ENCODE data around the gene PES1. TPM values are rescaled to one million over a fixed set of nuclear protein-coding genes. Genes with fewer than 3 reads are reported as not detected.
"Not testable (repeated sequence)": the region's sequence is repeated elsewhere in the genome, so short reads cannot be mapped to it uniquely, and the experiment has no call there.

PES1 gene
- total RNA-seq, 1 experiment from 2014 or later = 165 TPM

- Histone ChIP-seq H3K36me3 (no peaks in the 10 kb centered on the region), H3K9me3 (no peaks in the 10 kb centered on the region), H3K27me3 (no peaks in the 10 kb centered on the region), H3K4me3 (no peak overlapping the region)
- no peak for DNase-seq
Observed at GRCh38 chr22:30547188-30547587, 44.5 kb downstream of the PES1 start.

GRCh38 chr22:30546616-30547015 is 45.1 kb downstream of the PES1 start, which contains the start of gene SEC14L6:
Gene SEC14L6, minus strand, starts transcription at chr22:30546741. Its CDS starts 59 bp downstream, at chr22:30546682.
- Histone ChIP-seq H3K9me3 (no peaks in the 10 kb centered on the region), H3K36me3 (no peaks in the 10 kb centered on the region), H3K27me3 (no peaks in the 10 kb centered on the region), H3K4me3 (no peak within 1 kb of the TSS)
- DNase-seq = no peak

GRCh38 chr22:30542811-30543188 is 48.9 kb downstream of the PES1 start:
- no peak overlapping the region for H3K4me3 ChIP-seq
- H3K27me3 ChIP-seq = no peaks in the 10 kb centered on the region
- DNase-seq = no peak
- H3K9me3 ChIP-seq = no peaks in the 10 kb centered on the region
- H3K36me3 ChIP-seq = no peaks in the 10 kb centered on the region

- H3K4me3 ChIP-seq = no peak overlapping the region
- H3K36me3 ChIP-seq = no peaks in the 10 kb centered on the region
- no peak for DNase-seq
Observed at GRCh38 chr22:30541961-30542810, 49.5 kb downstream of the PES1 start.

GRCh38 chr22:30541511-30541910 is 50.2 kb downstream of the PES1 start:
- H3K27me3 ChIP-seq, H3K36me3 ChIP-seq, H3K9me3 ChIP-seq, H3K4me3 ChIP-seq, DNase-seq: not testable (repeated sequence)

More at GRCh38 chr22:30541961-30542810, 49.5 kb downstream of the PES1 start:
- no peaks in the 10 kb centered on the region for H3K27me3 ChIP-seq
- H3K9me3 ChIP-seq = no peaks in the 10 kb centered on the region

- no peak overlapping the region for H3K4me3 ChIP-seq
- no peaks in the 10 kb centered on the region for H3K27me3 ChIP-seq
- H3K36me3 ChIP-seq = no peaks in the 10 kb centered on the region
- no peaks in the 10 kb centered on the region for H3K9me3 ChIP-seq
- no peak for DNase-seq
Observed at GRCh38 chr22:30539368-30539767, 52.3 kb downstream of the PES1 start.

GRCh38 chr22:30538280-30538679 is 53.4 kb downstream of the PES1 start:
- no peak overlapping the region for H3K4me3 ChIP-seq
- H3K36me3 ChIP-seq = no peaks in the 10 kb centered on the region
- H3K9me3 ChIP-seq = no peaks in the 10 kb centered on the region
- DNase-seq = peak; percentile 45
- no peaks in the 10 kb centered on the region for H3K27me3 ChIP-seq

- Histone ChIP-seq H3K4me3 (no peak overlapping the region), H3K9me3 (no peaks in the 10 kb centered on the region), H3K36me3 (no peaks in the 10 kb centered on the region), H3K27me3 (no peaks in the 10 kb centered on the region)
- no peak for DNase-seq
Observed at GRCh38 chr22:30537083-30537731, 54.5 kb downstream of the PES1 start.

GRCh38 chr22:30535182-30535581 is 56.5 kb downstream of the PES1 start:
- Histone ChIP-seq H3K27me3 (no peaks in the 10 kb centered on the region), H3K4me3 (no peak overlapping the region), H3K36me3 (no peaks in the 10 kb centered on the region), H3K9me3 (no peaks in the 10 kb centered on the region)
- DNase-seq = no peak

GRCh38 chr22:30531651-30532608 is 59.8 kb downstream of the PES1 start:
- no peaks in the 10 kb centered on the region for H3K36me3 ChIP-seq
- H3K27me3 ChIP-seq = no peaks in the 10 kb centered on the region
- no peaks in the 10 kb centered on the region for H3K9me3 ChIP-seq
- no peak for DNase-seq
- H3K4me3 ChIP-seq = no peak overlapping the region

- DNase-seq = no peak
- H3K36me3 ChIP-seq = no peaks in the 10 kb centered on the region
- no peak overlapping the region for H3K4me3 ChIP-seq
- H3K9me3 ChIP-seq = no peaks in the 10 kb centered on the region
- no peaks in the 10 kb centered on the region for H3K27me3 ChIP-seq
Observed at GRCh38 chr22:30526656-30527055, 65.1 kb downstream of the PES1 start.

Other genes with a start within 250 kb of the PES1 start
- 6.9 and 19.5 TPM in 2 replicates for gene SF3A1, start 235.0 kb downstream of the PES1 start, total RNA-seq (2014; rRNA removed; shearing (Covaris generic); ENCODE audit: low replicate concordance)
- 1.0 and 2.6 TPM in 2 replicates for gene CCDC157, start 234.9 kb downstream of the PES1 start, total RNA-seq (2014; rRNA removed; shearing (Covaris generic); ENCODE audit: low replicate concordance)
- gene RNF215, start 204.5 kb downstream of the PES1 start, total RNA-seq (2014; rRNA removed; shearing (Covaris generic); ENCODE audit: low replicate concordance) = 26.9 and 29.6 TPM in 2 replicates
- gene SEC14L2, start 194.9 kb downstream of the PES1 start, total RNA-seq (2014; rRNA removed; shearing (Covaris generic); ENCODE audit: low replicate concordance) = 16.3 and 30.2 TPM in 2 replicates
- 25.3 and 35.5 TPM in 2 replicates for gene MTFP1, start 166.1 kb downstream of the PES1 start, total RNA-seq (2014; rRNA removed; shearing (Covaris generic); ENCODE audit: low replicate concordance)
- not detected in 2 replicates for gene SEC14L3, start 119.9 kb downstream of the PES1 start, total RNA-seq (2014; rRNA removed; shearing (Covaris generic); ENCODE audit: low replicate concordance)
- 1.6 and 4.9 TPM in 2 replicates for gene SEC14L4, start 86.2 kb downstream of the PES1 start, total RNA-seq (2014; rRNA removed; shearing (Covaris generic); ENCODE audit: low replicate concordance)
- not detected in 2 replicates for gene SEC14L6, start 45.2 kb downstream of the PES1 start, total RNA-seq (2014; rRNA removed; shearing (Covaris generic); ENCODE audit: low replicate concordance)
- not detected in 2 replicates for gene GAL3ST1, start 17.2 kb downstream of the PES1 start, total RNA-seq (2014; rRNA removed; shearing (Covaris generic); ENCODE audit: low replicate concordance)
- gene TCN2, start 15.3 kb upstream of the PES1 start, total RNA-seq (2014; rRNA removed; shearing (Covaris generic); ENCODE audit: low replicate concordance) = 1.2 TPM in 1 of 2 replicates, not detected in the other
- 11.3 and 12.5 TPM in 2 replicates for gene SLC35E4, start 43.9 kb upstream of the PES1 start, total RNA-seq (2014; rRNA removed; shearing (Covaris generic); ENCODE audit: low replicate concordance)
- gene DUSP18, start 76.0 kb upstream of the PES1 start, total RNA-seq (2014; rRNA removed; shearing (Covaris generic); ENCODE audit: low replicate concordance) = 1.2 and 2.7 TPM in 2 replicates
- 2.4 and 9.3 TPM in 2 replicates for gene OSBP2, start 103.0 kb upstream of the PES1 start, total RNA-seq (2014; rRNA removed; shearing (Covaris generic); ENCODE audit: low replicate concordance)